HG03060 (cell line): ENCODE data around the gene MGST2.
"Not testable (repeated sequence)": the region's sequence is repeated elsewhere in the genome, so short reads cannot be mapped to it uniquely, and the experiment has no call there.

Experiments
- ATAC-seq: cut with Tn5 transposase; IDR thresholded peaks from one replicate; pipeline ENCODE4 v1.9.1; 2021; ENCODE audit warnings: low read depth, moderate number of reproducible peaks; ENCODE audit not compliant: unreplicated experiment

MGST2 gene

DNA sequence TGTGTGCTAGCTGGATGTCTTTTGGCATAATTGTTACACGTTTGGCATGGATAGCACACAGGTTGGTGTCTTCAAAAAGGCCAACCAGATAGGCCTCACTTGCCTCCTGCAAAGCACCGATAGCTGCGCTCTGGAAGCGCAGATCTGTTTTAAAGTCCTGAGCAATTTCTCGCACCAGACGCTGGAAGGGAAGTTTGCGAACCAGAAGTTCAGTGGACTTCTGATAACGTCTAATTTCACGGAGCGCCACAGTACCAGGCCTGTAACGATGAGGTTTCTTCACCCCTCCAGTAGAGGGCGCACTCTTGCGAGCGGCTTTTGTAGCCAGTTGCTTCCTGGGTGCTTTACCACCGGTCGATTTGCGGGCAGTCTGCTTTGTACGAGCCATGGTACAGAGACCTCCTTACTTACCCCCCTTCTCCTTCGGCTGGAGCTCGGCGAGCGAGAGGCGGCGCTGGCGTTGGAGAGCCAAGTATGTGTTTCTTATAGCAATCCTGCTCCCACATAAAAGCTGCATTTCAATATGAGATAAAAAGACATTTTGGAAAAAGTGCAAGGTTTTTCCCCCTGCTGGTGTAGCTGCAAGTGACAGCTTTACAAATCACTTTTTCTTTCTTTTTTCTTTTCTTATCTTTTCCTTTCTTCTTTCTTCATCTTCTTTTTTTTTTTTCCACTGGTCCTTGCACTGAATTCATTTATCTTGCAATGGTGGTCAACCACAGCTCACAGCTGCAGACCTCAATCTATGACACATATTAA is 32.7 kb downstream of the MGST2 start:
- ATAC-seq = not testable (repeated sequence)

DNA sequence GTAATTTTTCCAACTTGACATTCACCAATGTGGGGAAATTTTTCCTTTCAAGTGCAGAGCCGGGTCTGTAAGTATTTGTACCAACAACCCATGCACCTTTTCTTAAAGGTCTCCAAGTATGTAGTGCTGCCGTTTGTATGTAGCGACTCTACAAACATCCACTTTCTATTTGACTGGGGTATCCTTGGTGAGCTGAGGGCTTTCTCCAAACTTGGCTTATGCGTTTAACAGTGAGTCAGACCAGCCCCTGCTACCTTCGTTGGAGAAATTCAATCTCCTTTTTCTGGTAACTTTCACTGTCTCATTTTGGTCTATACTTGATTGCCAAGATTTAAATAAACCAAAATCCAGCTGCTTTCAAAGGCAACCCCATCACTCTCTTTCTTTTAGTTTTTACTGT is 34.9 kb downstream of the MGST2 start:
- ATAC-seq = no peak

DNA sequence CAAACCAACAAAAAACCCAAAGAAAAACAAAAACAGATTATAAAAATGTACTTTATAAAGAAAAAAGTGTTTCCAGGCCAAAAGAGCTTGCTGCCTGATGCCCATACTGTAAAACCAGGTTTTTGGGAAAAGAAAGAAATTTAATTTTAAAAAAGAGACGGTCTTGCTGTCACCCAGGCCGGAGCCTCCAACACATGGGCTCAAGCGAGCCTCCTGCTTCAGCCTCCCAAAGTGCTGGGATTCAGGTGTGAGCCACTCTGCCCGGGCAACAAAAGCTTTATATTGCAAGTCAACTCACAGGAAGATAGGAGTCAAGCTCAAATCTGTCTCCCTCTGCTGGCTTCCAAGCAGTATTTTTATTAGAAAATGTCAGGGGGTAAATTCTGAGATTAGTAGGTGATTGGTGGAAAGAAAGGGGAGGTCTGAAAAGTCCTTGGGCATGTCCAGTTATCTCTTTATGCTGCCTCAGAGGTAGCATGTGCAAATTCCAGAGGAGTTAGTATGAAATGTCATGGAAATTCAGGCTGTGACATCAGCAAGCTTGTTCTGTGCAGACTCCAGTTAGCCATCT is 39.4 kb downstream of the MGST2 start:
- ATAC-seq = no peak

DNA sequence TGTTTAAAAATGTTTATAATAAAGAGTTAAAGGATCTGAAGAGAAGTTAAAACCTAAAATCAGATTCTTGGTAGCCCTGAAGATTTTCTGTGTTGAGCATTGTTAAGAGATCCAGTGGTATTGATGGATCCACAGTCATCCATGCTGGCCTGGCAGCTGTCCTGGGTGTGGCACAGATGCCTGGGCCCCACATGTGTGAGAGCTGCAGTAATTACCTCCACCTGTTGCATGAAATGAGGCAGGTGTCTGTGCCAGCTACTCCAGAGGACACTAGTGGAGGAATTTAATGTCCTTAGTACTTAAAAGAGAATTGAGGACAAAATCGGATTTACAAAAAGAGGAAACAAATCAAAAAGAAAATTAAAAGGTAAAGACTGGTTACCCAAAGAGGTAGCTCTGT is 44.0 kb downstream of the MGST2 start:
- ATAC-seq = no peak

- ATAC-seq = no peak
These were observed 44.5 kb downstream of the MGST2 start for GRCh38 chr4:139710073-139710472.

GRCh38 chr4:139711461-139711860 is 45.8 kb downstream of the MGST2 start:
- ATAC-seq = no peak

DNA sequence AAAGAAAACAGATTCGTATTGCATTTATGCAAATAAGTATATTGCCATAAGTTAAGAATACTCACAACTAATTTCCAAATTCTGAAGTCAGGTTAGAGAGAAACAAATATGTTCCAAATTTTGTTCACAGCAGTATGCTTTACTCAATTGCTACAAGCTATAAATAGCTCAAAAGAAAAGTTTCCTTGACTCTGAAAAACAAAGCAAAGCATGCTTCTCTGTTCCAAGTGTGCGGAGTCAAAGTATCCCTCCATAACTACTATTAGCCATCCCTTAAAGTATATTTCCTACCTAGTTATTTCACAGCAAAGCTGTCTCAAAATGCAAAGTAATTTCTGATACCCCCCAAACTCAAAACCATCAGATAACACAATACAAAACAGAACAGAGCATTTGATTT is 47.3 kb downstream of the MGST2 start:
- ATAC-seq = no peak

- ATAC-seq = no peak
These were observed 50.2 kb downstream of the MGST2 start for GRCh38 chr4:139715746-139716391.

DNA sequence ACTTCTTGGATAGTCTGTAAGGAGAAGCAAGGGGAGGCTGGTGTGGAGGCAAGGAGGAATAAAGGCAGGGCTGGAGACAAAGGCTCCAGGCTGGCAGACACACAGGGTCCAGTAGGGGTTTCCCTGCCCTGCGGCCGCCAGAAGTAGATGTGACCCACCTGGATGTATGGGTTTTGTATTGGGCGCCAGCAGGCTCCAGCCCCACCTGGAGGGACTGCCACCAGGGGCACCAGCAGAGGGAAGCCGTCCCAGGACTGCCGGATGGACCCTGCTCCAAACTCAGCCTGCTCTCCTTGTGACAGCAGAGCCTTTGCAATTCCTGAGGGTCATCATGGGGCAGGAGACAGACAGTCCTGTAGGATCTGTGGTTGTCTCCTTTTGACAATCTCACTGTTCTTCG is 52.7 kb downstream of the MGST2 start:
- no peak for ATAC-seq

DNA sequence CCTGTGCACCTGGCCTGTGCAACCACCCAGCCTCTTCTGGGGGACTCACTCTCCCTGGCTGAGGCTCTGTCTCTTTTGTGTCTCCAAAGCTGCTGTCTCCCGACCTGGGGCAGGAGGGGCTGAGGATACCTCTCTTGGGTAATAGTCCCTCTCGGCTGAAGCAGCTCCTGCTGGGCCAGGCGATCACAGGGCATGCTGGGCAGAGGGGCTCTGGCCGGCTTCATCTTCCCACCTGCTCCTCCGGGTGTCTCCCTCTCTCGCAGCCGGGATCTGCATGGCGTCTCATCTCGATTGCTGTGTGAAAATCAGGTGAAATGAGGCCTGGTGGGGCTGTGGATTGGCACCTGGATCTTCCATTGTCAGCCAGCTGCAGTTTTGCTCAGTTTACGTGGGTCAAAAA is 53.2 kb downstream of the MGST2 start:
- no peak for ATAC-seq

DNA sequence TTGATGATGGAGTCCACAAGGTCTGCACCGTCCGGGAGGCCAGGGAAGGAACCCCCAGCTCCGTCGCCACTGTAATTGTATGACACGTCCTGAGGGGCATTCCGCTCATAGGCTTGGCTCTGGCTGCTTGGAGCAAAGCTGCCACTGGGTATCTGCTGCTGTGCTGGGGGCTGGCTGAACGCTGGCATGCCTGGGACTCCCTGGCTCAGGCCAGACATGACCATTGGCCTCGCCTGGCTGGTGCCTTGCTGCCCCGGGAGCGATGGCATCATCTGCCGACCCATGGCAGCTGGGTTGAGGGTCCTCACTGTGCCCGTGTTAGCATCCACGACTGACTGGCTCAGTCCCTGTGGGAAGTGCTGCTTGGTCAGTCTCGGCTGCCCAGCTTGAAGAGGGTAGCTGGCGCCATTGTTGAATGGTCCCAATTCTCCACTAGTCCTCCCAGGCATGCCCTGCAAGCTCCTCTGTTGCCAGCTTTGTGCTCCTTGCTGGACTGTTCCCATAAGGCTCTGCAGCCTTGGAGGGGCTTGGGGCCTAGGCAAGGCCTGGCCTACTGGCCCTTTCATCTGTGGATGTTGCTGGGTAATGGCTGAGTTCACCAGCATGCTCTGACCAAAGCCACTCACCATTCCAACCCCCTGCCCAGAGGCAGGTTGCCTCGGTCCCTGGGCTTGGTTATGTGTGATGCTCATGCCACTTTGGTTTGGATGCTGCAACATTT is 53.9 kb downstream of the MGST2 start:
- no peak for ATAC-seq

DNA sequence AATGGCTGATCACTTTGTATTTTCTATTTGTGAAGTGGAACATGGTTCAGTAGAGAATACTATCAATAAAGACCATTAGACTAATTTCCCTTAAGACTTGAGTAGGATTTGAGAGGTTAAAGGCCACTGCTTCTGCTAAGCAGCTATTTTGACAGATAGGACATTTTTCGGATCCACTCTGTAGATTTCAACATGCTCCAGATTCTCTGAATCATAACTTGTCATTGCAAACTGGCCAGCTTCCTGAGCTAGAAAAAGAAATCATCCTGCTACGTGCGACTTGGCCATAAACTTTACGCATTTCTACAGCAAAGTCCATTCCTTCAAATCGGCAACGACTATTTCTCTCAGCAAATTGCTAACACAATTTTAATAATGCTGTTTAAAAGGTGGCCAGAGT is 55.2 kb downstream of the MGST2 start:
- ATAC-seq = no peak

GRCh38 chr4:139721789-139722188 is 56.2 kb downstream of the MGST2 start:
- no peak for ATAC-seq

DNA sequence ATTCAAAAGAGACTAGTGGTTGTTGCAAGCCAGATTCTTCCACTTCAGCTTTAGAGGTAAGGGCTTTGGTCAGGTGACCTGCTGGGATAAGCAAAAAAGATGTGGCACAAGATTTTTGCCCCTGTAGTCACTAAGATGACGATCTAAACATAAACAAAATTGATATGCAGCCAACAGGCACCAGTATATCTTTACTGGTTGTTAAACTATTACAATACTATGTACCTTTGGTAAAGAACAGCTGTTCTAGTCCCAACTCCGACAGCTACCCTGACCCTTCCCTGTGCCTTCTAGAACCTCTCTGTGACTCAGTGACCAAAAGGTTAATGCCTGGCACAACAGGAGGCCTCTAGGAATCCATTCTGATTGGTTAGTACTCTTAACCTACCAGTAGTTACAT is 59.6 kb downstream of the MGST2 start:
- ATAC-seq = no peak

DNA sequence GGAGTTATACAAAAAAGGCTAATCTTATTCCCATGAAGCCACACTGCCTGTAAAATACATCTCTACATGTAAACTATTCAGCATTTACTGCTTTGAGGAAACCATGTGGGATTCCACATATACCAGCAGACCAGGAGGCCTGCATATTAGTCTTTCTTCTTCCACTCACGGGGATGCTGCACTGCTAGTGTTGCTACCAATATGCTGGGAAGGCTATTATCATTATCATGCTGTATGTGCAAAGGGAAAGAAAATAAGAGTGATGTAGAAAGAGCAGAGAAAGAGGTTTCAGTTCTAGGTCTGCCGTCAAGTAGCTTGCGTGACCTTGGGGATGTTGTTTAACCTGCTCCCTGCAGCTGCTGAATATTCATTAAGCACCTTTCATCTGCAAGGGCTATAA is 61.0 kb downstream of the MGST2 start:
- no peak for ATAC-seq

GRCh38 chr4:139728146-139728545 is 62.5 kb downstream of the MGST2 start:
- no peak for ATAC-seq

- no peak for ATAC-seq
These were observed 63.2 kb downstream of the MGST2 start for GRCh38 chr4:139728840-139729239.

DNA sequence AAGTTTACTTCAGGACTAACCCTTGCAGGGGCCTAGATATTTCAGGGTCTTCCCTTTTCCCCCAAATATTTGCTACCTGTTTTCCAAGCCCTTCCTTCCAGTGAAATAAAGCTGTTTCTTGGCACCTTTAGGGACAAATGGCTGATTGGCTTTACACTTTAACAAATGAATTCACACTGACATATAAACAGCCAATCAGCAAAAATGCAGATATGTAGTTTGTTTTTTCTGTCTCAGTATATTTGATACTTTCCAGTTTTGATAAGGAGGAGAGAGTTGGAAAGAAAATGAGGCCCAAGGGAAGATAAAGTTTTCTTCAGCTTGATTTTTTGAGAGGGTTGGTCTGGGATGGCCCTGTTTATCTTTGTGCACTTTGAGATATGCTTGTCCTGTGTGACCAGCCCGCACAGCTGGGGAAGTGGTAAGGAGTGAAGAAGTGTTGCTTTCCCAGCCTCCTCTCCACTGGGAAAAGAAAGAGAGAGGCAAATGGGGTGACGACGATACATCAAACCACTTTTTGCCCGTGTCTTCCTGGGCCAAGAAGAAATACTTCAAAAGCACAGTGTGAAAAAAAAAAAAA is 67.5 kb downstream of the MGST2 start:
- ATAC-seq = no peak

DNA sequence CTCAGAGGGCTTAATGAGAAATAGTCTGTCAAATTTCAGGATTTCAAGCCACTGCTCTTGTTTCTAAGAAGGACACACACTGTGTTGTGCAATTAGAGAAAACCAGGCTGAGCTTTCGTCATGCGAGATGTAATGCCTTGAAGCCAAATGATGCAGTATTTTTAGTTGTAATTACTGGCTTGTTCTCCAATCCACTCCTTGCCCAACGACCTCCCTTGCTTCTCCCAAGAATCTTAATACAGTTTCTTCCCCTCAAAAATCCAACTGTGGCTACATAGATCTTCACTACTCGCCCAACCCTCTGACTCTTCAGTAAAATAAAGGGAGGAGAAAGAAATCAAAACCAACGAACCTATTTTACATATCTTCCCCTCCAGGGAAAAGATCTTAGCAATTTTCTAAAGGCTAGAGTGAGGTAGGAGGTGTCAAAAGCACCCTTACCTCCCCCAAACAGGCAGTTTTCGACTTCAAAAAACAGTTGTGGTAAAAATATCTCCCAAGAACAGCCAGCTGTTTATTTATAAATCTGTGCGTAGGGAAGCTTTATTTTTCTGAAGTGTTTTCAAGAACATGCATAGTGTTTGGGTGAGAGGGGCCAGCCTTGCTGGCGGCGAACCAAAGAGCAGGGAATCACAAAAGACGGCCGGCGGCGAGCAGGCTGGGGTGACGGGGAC is 68.7 kb downstream of the MGST2 start:
- ATAC-seq = no peak

DNA sequence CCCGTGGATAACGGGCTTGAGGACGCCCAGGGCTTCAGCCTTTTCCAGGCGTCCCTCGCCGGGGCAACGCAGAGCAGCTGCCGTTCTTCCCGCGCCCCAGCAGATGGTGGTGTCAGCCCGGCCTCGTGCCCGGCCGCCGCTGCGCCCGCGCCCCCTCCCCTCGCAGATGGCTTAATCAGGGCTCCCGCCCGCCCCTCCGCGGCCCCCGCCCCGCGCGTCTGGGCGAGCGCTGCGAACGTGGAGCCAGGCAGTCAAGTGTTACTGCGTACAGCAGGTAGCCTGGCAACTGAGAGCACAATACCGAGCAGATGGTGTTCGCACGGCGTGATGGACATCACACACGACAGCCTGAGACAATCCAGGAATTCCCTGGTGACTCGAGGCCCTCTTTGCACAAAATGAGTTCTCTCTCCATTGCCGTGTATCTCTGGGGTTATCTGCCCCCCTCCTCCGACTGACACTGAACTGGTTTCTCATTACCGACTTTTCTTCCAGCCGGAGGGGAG is 69.3 kb downstream of the MGST2 start:
- no peak for ATAC-seq
